GM12873 (cell line): ENCODE measurements around the gene LCT.

Experiments
- CTCF ChIP-seq: IDR thresholded peaks from 2 replicates; pipeline ENCODE4 v1.5.1; 2012; ENCODE audit warnings: low read depth, mild to moderate bottlenecking, moderate library complexity, low read length, control low read depth; ENCODE audit not compliant: insufficient read depth; ENCODE audit errors: missing control alignments

The LCT gene

GRCh38 chr2:135845257-135845656, 8.3 kb upstream of the LCT start:
- no peak for TF ChIP-seq CTCF

GRCh38 chr2:135844301-135844895, 7.4 kb upstream of the LCT start:
- no peak for TF ChIP-seq CTCF

GRCh38 chr2:135843671-135844070, 6.7 kb upstream of the LCT start:
- TF ChIP-seq CTCF, result no peak

GRCh38 chr2:135840601-135841000, 3.6 kb upstream of the LCT start:
- no peak for TF ChIP-seq CTCF

GRCh38 chr2:135839713-135840112, 2.7 kb upstream of the LCT start:
- TF ChIP-seq CTCF, result no peak

GRCh38 chr2:135838502-135838901, 1.5 kb upstream of the LCT start:
- no peak for TF ChIP-seq CTCF

GRCh38 chr2:135832891-135833290, 4.1 kb downstream of the LCT start:
- no peak for TF ChIP-seq CTCF
